HCT116 (cell line): ENCODE results near the gene DDX54. TPM values are rescaled to one million over a fixed set of nuclear protein-coding genes. Genes with fewer than 3 reads are reported as not detected.

Experiments used
- ATAC-seq: fragments of 200-7000 bp; cut with Tn5 transposase; 2 replicates; pipeline ENCODE4 v1.9.1; 2020; ENCODE audit warnings: mild to moderate bottlenecking, moderate library complexity
- BruUV-seq: library from RNA; stranded (reverse); fragments of 400-500 nt; replicated peaks from 2 replicates; lab custom pipeline; 2021; lab: Mats Ljungman, UMichigan
- CTCF ChIA-PET: fragments of 300-600 bp; sonication (Branson Sonifier 250); formaldehyde crosslinking; loops from one replicate; lab custom pipeline; 2021; ENCODE audit warnings: antibody characterized with exemption; lab: Charles Lee
- POLR2A ChIA-PET: fragments of 300-600, 350-600 bp; sonication (Branson Sonifier 250); formaldehyde crosslinking; loops from one replicate; lab custom pipeline; 2021; ENCODE audit warnings: antibody characterized with exemption; lab: Charles Lee
- RAD21 ChIA-PET, 2 experiments: fragments of 300-600 bp; sonication (Branson Sonifier 250); formaldehyde crosslinking; loops; one replicate each; lab custom pipeline; 2023; ENCODE audit warnings: low total read pairs in 2 of 2; ENCODE audit not compliant: uncharacterized antibody in 2 of 2, unreplicated experiment in 2 of 2, low non-redundant PET in 1 of 2; lab: Charles Lee
- DNase-seq: peaks from one replicate; pipeline ENCODE4 v3.0.0-alpha.2; 2010; ENCODE audit warnings: low read depth, low spot score
- H2AFZ ChIP-seq: fragments of 200-600 bp; shearing (Covaris generic), sonication (generic); 2 replicates; pipeline ENCODE4 v1.6.1; 2017; ENCODE audit warnings: low read depth, mixed run types, mixed read lengths, antibody characterized with exemption, low read length; ENCODE audit not compliant: poor library complexity, severe bottlenecking
- H3K27ac ChIP-seq: 2 replicates; pipeline ENCODE4 v1.5.1; 2012; ENCODE audit warnings: low read depth, low read length
- H3K27me3 ChIP-seq: fragments of 200-600 bp; sonication (generic); 2 replicates; pipeline ENCODE4 v1.6.1; 2016; ENCODE audit warnings: mixed run types, low read length, mixed read lengths; ENCODE audit not compliant: insufficient read depth
- H3K36me3 ChIP-seq, 2 experiments: fragments of 200-500 bp in 1 of 2; fragments of 200-600 bp in 1 of 2; sonication (Bioruptor generic) in 1 of 2; sonication (generic) in 1 of 2; 2 replicates each; pipeline versions ENCODE4 v1.5.1 to v1.6.1; 2014 to 2016; ENCODE audit warnings: low read length in 2 of 2, inconsistent platforms in 1 of 2, mixed read lengths in 1 of 2, mixed run types in 1 of 2; ENCODE audit not compliant: insufficient read depth in 2 of 2, control insufficient read depth in 1 of 2
- H3K4me1 ChIP-seq, 2 experiments: fragments of 200-600 bp in 1 of 2; sonication (generic) in 1 of 2; 2 replicates each; pipeline versions ENCODE4 v1.5.1 to v1.6.1; 2012 to 2017; ENCODE audit warnings: low read length in 2 of 2, inconsistent platforms in 1 of 2, mild to moderate bottlenecking in 1 of 2, mixed read lengths in 1 of 2, mixed run types in 1 of 2, moderate library complexity in 1 of 2; ENCODE audit not compliant: insufficient read depth in 2 of 2, control insufficient read depth in 1 of 2
- H3K4me2 ChIP-seq: fragments of 200-600 bp; sonication (generic); 2 replicates; pipeline ENCODE4 v1.6.1; 2017; ENCODE audit warnings: mixed run types, low read length, mixed read lengths
- H3K4me3 ChIP-seq, 2 experiments: fragments of 200-600 bp in 1 of 2; sonication (generic) in 1 of 2; replicated peaks in 1 of 2; 2 replicates each; pipeline ENCODE4 v1.5.1; 2011 to 2016; ENCODE audit warnings: low read length in 2 of 2, control low read depth in 1 of 2, low read depth in 1 of 2, mild to moderate bottlenecking in 1 of 2, mixed read lengths in 1 of 2, mixed run types in 1 of 2
- H3K79me2 ChIP-seq: fragments of 200-600 bp; sonication (generic); 2 replicates; pipeline ENCODE4 v1.6.1; 2017; ENCODE audit warnings: mild to moderate bottlenecking, mixed run types, low read length, moderate library complexity, mixed read lengths; ENCODE audit not compliant: insufficient read depth
- H3K9ac ChIP-seq: fragments of 200-600 bp; sonication (generic); 2 replicates; pipeline ENCODE4 v1.6.1; 2016; ENCODE audit warnings: low read length, mixed read lengths
- H3K9me2 ChIP-seq: fragments of 200-600 bp; sonication (generic), shearing (Covaris generic); 2 replicates; pipeline ENCODE4 v1.6.1; 2017; ENCODE audit warnings: mixed run types, mild to moderate bottlenecking, moderate library complexity; ENCODE audit not compliant: insufficient read depth
- H3K9me3 ChIP-seq, 2 experiments: fragments of 200-500 bp in 1 of 2; fragments of 200-600 bp in 1 of 2; sonication (Bioruptor generic) in 1 of 2; sonication (generic) in 1 of 2; 2 replicates each; pipeline ENCODE4 v1.6.1; 2014 to 2017; ENCODE audit warnings: low read length in 2 of 2, mixed read lengths in 2 of 2, inconsistent platforms in 1 of 2, low read depth in 1 of 2, mild to moderate bottlenecking in 1 of 2, mixed run types in 1 of 2, moderate library complexity in 1 of 2; ENCODE audit not compliant: control insufficient read depth in 1 of 2, insufficient read depth in 1 of 2
- H4K20me1 ChIP-seq: fragments of 200-600 bp; sonication (generic), shearing (Covaris generic); 2 replicates; pipeline ENCODE4 v1.6.1; 2017; ENCODE audit warnings: mixed run types, mild to moderate bottlenecking, moderate library complexity; ENCODE audit not compliant: insufficient read depth
- CBX3 ChIP-seq: IDR thresholded peaks from 2 replicates; pipeline ENCODE4 v1.6.1; 2012; ENCODE audit warnings: low read depth
- EGR1 ChIP-seq: IDR thresholded peaks from 2 replicates; pipeline ENCODE4 v1.6.1; 2012; ENCODE audit warnings: low read depth
- ELF1 ChIP-seq: IDR thresholded peaks from 2 replicates; pipeline ENCODE4 v1.6.1; 2012; ENCODE audit warnings: low read depth, borderline replicate concordance
- EZH2 ChIP-seq: fragments of 200-600 bp; sonication (generic); IDR thresholded peaks from 2 replicates; pipeline ENCODE4 v1.6.1; 2017; ENCODE audit warnings: antibody characterized with exemption, mixed run types
- POLR2A ChIP-seq: IDR thresholded peaks from 2 replicates; pipeline ENCODE4 v1.7.0; 2011; ENCODE audit warnings: borderline replicate concordance; ENCODE audit not compliant: insufficient read depth, insufficient read length; ENCODE audit errors: extremely low read depth
- POLR2AphosphoS5 ChIP-seq: IDR thresholded peaks from 2 replicates; pipeline ENCODE4 v1.6.1; 2011; ENCODE audit warnings: mild to moderate bottlenecking, low read depth, low read length, moderate library complexity
- SIN3A ChIP-seq: IDR thresholded peaks from 2 replicates; pipeline ENCODE4 v1.6.1; 2012; ENCODE audit warnings: low read depth
- SP1 ChIP-seq: IDR thresholded peaks from 2 replicates; pipeline ENCODE4 v1.6.1; 2012; ENCODE audit warnings: low read depth
- SRF ChIP-seq: IDR thresholded peaks from 2 replicates; pipeline ENCODE4 v1.6.1; 2012; ENCODE audit warnings: low read depth
- TCF7L2 ChIP-seq: IDR thresholded peaks from 2 replicates; pipeline ENCODE4 v1.7.0; 2011; ENCODE audit warnings: borderline replicate concordance, inconsistent platforms; ENCODE audit not compliant: insufficient read depth, insufficient read length; ENCODE audit errors: extremely low read depth
- YY1 ChIP-seq: IDR thresholded peaks from 2 replicates; pipeline ENCODE4 v1.6.1; 2011; ENCODE audit warnings: low read length, low read depth, moderate library complexity, mild to moderate bottlenecking; ENCODE audit not compliant: insufficient replicate concordance; ENCODE audit errors: extremely low read depth
- ZBTB33 ChIP-seq: IDR thresholded peaks from 2 replicates; pipeline ENCODE4 v1.6.1; 2011; ENCODE audit warnings: mild to moderate bottlenecking, low read length, moderate library complexity; ENCODE audit not compliant: insufficient replicate concordance; ENCODE audit errors: extremely low read depth
- ZNF274 ChIP-seq: fragments of 200-500 bp; sonication (Bioruptor generic); IDR thresholded peaks from 2 replicates; pipeline ENCODE4 v1.6.1; 2014; ENCODE audit warnings: mild to moderate bottlenecking, low read depth, low read length, inconsistent platforms
- intact Hi-C: fragments of 100-400 bp; cut with micrococcal nuclease; formaldehyde crosslinking; loops from 2 replicates; pipeline ENCODE4 v1.10.0; 2022
- total RNA-seq: library from RNA; stranded (reverse); gene quantifications from one replicate; pipeline ENCODE4 v1.2.1, GENCODE V29; 2021; ENCODE audit not compliant: unreplicated experiment
- TF ChIP-seq, protein P1 (sequence below): IDR thresholded peaks from 2 replicates; pipeline ENCODE4 v1.6.1; 2012
- TF ChIP-seq, protein P2 (sequence below): IDR thresholded peaks from 2 replicates; pipeline ENCODE4 v1.6.1; 2012
- TF ChIP-seq, protein P3 (sequence below), 3 experiments: fragments of 200-600 bp in 1 of 3; sonication (generic) in 1 of 3; IDR thresholded peaks in 2 of 3; conservative IDR thresholded peaks in 1 of 3; 2 replicates each; pipeline ENCODE4 v1.5.1; 2012 to 2017; ENCODE audit warnings: low read depth in 2 of 3, low read length in 2 of 3, antibody characterized with exemption in 1 of 3, borderline replicate concordance in 1 of 3, control low read depth in 1 of 3, mild to moderate bottlenecking in 1 of 3, mixed read lengths in 1 of 3, mixed run types in 1 of 3, moderate library complexity in 1 of 3; ENCODE audit not compliant: insufficient read depth in 1 of 3

Gene DDX54
- total RNA-seq, 1 experiment from 2014 or later = 110 TPM

GRCh38 chr12:113113397-113113796, 71.9 kb downstream of the DDX54 start:
- Histone ChIP-seq H3K79me2 (no peaks in the 10 kb centered on the region), H3K27me3 (no peaks in the 10 kb centered on the region), H3K4me1 (no peaks in the 10 kb centered on the region; a peak in 1 of 4 replicates), H3K36me3 (no peaks in the 10 kb centered on the region), H3K4me2 (no peak overlapping the region), H3K4me3 (no peak overlapping the region), H3K9ac (no peak overlapping the region), H3K27ac (no peak overlapping the region), H3K9me2 (no peaks in the 10 kb centered on the region), H2AFZ (no peak overlapping the region), H4K20me1 (no peaks in the 10 kb centered on the region), H3K9me3 (no peaks in the 10 kb centered on the region)
- intact Hi-C loops = no loop called here
- CTCF ChIA-PET = no interaction called here
- POLR2A ChIA-PET = no interaction called here
- RAD21 ChIA-PET = no interaction called here
- no peak for ATAC-seq
- DNase-seq = no peak
- no TSS peak for BruUV-seq
- no peak for TF ChIP-seq ELF1
- TF ChIP-seq, protein P1, sequence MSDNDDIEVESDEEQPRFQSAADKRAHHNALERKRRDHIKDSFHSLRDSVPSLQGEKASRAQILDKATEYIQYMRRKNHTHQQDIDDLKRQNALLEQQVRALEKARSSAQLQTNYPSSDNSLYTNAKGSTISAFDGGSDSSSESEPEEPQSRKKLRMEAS = no peak
- TF ChIP-seq SRF = no peak
- TF ChIP-seq POLR2AphosphoS5 = no peak
- TF ChIP-seq, protein P2, sequence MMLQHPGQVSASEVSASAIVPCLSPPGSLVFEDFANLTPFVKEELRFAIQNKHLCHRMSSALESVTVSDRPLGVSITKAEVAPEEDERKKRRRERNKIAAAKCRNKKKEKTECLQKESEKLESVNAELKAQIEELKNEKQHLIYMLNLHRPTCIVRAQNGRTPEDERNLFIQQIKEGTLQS = no peak
- no peak for TF ChIP-seq POLR2A
- no peak for TF ChIP-seq EGR1
- no peak for TF ChIP-seq ZBTB33
- TF ChIP-seq CBX3 = no peak
- TF ChIP-seq TCF7L2 = no peak
- TF ChIP-seq ZNF274 = no peak
- no peak for TF ChIP-seq SIN3A
- TF ChIP-seq YY1 = no peak
- no peak for TF ChIP-seq EZH2
- TF ChIP-seq, protein P3, sequence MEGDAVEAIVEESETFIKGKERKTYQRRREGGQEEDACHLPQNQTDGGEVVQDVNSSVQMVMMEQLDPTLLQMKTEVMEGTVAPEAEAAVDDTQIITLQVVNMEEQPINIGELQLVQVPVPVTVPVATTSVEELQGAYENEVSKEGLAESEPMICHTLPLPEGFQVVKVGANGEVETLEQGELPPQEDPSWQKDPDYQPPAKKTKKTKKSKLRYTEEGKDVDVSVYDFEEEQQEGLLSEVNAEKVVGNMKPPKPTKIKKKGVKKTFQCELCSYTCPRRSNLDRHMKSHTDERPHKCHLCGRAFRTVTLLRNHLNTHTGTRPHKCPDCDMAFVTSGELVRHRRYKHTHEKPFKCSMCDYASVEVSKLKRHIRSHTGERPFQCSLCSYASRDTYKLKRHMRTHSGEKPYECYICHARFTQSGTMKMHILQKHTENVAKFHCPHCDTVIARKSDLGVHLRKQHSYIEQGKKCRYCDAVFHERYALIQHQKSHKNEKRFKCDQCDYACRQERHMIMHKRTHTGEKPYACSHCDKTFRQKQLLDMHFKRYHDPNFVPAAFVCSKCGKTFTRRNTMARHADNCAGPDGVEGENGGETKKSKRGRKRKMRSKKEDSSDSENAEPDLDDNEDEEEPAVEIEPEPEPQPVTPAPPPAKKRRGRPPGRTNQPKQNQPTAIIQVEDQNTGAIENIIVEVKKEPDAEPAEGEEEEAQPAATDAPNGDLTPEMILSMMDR (IDR thresholded peaks at IDR 0.05 in 2 of 3, conservative IDR thresholded peaks at IDR 0.05 in 1 of 3; ENCODE audit: borderline replicate concordance in 1 of 3, insufficient read depth in 1 of 3, low read depth in 2 of 3, low read length in 2 of 3) = no peak
- no peak for TF ChIP-seq SP1
